Thymus (tissue), 11 donors: ENCODE measurements around the gene MAGT1. TPM values are rescaled to one million over a fixed set of nuclear protein-coding genes. Genes with fewer than 3 reads are reported as not detected.

Source experiments
- DNase-seq, 9 donors: peaks; one replicate each; pipeline ENCODE4 v3.0.0-alpha.2; 2013; ENCODE audit warnings: low spot score in 9 of 9, low read depth in 6 of 9, missing footprints in 1 of 9
- H3K27ac ChIP-seq, 2 donors: one replicate each; pipeline ENCODE4 v1.5.1; 2013; ENCODE audit warnings: control low read depth in 1 of 2, low read depth in 1 of 2, low read length in 1 of 2, mild to moderate bottlenecking in 1 of 2, moderate library complexity in 1 of 2
- H3K27me3 ChIP-seq, 2 donors: one replicate each; pipeline ENCODE4 v1.5.1; 2013; ENCODE audit warnings: low read length in 1 of 2; ENCODE audit not compliant: control insufficient read depth in 2 of 2, insufficient read depth in 1 of 2
- H3K36me3 ChIP-seq, 2 donors: one replicate each; pipeline ENCODE4 v1.5.1; 2013; ENCODE audit warnings: low read length in 1 of 2, mild to moderate bottlenecking in 1 of 2, moderate library complexity in 1 of 2; ENCODE audit not compliant: control insufficient read depth in 2 of 2, insufficient read depth in 2 of 2
- H3K4me1 ChIP-seq, 2 donors: one replicate each; pipeline ENCODE4 v1.5.1; 2013; ENCODE audit warnings: low read length in 2 of 2; ENCODE audit not compliant: control insufficient read depth in 2 of 2, insufficient read depth in 2 of 2
- H3K4me3 ChIP-seq, 2 donors: one replicate each; pipeline ENCODE4 v1.5.1; 2013; ENCODE audit warnings: low read length in 2 of 2, control low read depth in 1 of 2, mild to moderate bottlenecking in 1 of 2
- H3K9me3 ChIP-seq, 2 donors: one replicate each; pipeline ENCODE4 v1.5.1; 2013; ENCODE audit warnings: low read length in 1 of 2, mild to moderate bottlenecking in 1 of 2; ENCODE audit not compliant: control insufficient read depth in 2 of 2, insufficient read depth in 1 of 2
- WGBS: extraction: QIAGEN DNeasy Blood & Tissue Kit; methylation state at CpG from one replicate; pipeline ENCODE4 v1.1.7; 2013; 5-methylcytosine and 5-hydroxymethylcytosine counted together
- polyA plus RNA-seq: library from polyadenylated mRNA; stranded (reverse); fragments of 200-250 nt; gene quantifications from one replicate; pipeline ENCODE4 v1.2.3, GENCODE V29; 2013
- total RNA-seq: library from RNA; stranded (reverse); fragments of 120-200 nt; gene quantifications from one replicate; pipeline ENCODE4 v1.2.4, GENCODE V29; 2013
- donor health status: healthy.

Gene MAGT1
- total and polyA plus RNA-seq, 2 donors, result 25.7 to 33.1 TPM

DNA sequence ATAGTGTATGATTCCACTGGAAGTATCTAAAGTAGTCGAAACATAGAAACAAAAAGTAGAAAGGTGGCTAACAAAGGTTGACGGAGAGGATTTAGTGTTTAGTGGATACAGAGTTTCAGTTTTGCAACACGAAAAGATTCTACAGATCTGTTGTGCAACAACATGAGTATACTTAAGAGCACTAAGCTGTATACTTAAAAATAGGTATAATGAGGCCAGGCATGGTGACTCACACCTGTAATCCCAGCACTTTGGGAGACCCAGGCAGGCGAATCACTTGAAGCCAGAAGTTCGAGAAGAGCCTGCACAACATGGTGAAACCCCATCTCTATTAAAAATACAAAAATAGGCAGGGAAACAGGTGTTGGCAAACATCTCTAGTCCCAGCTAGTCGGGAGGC lies 101.3 kb downstream of the MAGT1 start:
- H3K4me3 ChIP-seq, result no peak overlapping the region
- WGBS, result 98% methylated on average over 6 of the region's 6 CpGs
- H3K4me1 ChIP-seq, result no peaks in the 10 kb centered on the region
- DNase-seq, result no peak
- H3K27ac ChIP-seq, result no peak overlapping the region
- H3K27me3 ChIP-seq, result no peaks in the 10 kb centered on the region
- H3K36me3 ChIP-seq, result no peaks in the 10 kb centered on the region
- no peaks in the 10 kb centered on the region for H3K9me3 ChIP-seq

DNA sequence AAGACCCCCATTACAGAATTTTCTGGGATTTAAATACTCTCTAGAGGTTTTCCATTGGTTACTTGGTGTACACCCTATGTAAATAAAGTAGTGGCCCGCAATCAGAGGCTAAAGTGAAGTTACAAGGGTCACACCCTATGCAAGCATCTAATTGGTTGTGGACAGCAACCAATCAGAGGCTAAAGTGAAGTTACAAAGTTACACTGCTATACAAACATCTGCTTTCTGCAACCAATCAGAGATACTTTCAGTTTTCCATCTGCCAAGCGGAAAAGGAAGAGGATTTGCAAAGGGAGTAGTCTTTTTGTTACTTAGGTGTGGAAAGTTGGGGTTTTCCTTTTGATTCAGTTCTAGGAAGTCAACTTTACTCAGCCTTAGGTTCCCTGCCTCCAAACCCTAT lies 107.2 kb downstream of the MAGT1 start:
- Histone ChIP-seq H3K4me3 (no peak overlapping the region), H3K27me3 (no peaks in the 10 kb centered on the region), H3K4me1 (no peaks in the 10 kb centered on the region), H3K36me3 (no peaks in the 10 kb centered on the region), H3K27ac (no peak overlapping the region), H3K9me3 (no peaks in the 10 kb centered on the region)
- 47% methylated on average over 2 of the region's 2 CpGs for WGBS
- DNase-seq, result no peak

DNA sequence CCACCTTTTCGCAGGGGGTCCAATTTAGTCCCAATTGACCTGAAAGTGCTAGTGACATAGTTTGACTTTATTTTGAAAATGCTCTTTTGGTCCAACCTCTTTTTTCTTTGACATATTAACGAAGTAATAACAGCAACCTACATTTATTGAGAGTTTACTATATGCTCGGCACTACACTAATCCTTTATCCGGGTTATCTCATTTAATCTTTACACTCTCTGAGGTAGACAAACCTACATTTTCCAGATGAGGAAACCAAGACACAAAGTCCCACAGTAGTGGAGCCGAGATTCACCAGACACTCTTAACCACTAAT lies 108.9 kb downstream of the MAGT1 start:
- WGBS, result 37% methylated on average over 5 of the region's 5 CpGs
- H3K4me1 ChIP-seq, result no peaks in the 10 kb centered on the region

DNA sequence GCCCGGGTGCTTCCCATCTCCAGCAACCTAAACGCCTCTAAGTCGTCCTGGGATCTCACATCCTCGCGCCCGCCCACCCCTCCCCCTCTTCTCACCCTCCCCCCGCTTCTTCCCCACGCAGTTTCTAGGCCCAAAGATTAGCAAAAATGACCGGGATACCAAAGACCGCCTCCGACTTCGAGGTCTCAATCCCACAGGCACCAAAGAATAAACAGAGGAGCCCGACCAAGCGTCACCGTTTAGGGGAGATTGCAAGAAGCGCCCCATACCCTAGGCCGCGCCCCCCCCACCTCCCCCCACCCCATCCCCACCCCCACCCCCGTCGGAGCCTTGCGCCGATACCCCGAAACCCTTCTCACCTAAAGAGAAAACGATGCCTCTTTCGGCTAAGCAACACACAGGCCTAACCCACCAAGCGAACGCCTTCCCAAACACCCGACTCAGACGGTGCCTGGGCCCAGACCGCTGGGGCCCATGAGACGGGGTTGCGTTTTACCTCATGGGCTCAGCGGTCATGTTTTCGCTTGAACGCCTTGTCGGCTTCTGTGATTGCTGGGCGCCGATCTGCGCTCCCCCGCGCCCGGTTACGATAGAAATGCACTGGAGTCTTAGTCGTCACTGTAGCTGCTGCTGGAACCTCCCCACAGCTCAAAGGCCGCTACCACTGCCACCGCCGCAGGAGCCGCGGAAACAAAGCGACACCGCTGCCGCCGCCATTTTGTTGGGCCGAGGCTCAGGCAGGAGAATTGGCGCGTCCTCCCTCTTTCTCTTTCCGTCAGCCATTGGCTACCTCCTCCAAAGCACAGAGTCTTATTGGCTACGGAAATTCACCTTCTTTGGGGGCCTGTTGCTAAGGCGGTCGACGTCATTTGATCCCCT lies 109.5 kb downstream of the MAGT1 start, which contains the start of gene ATRX:
Gene ATRX, minus strand, starts transcription at position 731 of the 879 bp plus-strand sequence. Its CDS starts 215 bp downstream, at position 516.
- H3K9me3 ChIP-seq, result no peaks in the 10 kb centered on the region
- no peaks in the 10 kb centered on the region for H3K36me3 ChIP-seq
- peak; percentile 40 to 90 (median 67) for DNase-seq
- H3K4me1 ChIP-seq, result no peaks in the 10 kb centered on the region
- peak within 1 kb of the TSS; percentile 97 for H3K27ac ChIP-seq
- under 1% methylated on average over 61 of the region's 61 CpGs for WGBS
- H3K4me3 ChIP-seq, result peak within 1 kb of the TSS; percentile 75 to 76
- no peaks in the 10 kb centered on the region for H3K27me3 ChIP-seq

More for the DNA sequence above, 108.9 kb downstream of the MAGT1 start:
- no peaks in the 10 kb centered on the region for H3K9me3 ChIP-seq
- no peaks in the 10 kb centered on the region for H3K36me3 ChIP-seq
- H3K4me3 ChIP-seq, result peak overlapping the region; percentile 75 to 76
- H3K27me3 ChIP-seq, result no peaks in the 10 kb centered on the region
- H3K27ac ChIP-seq, result peak overlapping the region; percentile 97
- DNase-seq, result no peak

DNA sequence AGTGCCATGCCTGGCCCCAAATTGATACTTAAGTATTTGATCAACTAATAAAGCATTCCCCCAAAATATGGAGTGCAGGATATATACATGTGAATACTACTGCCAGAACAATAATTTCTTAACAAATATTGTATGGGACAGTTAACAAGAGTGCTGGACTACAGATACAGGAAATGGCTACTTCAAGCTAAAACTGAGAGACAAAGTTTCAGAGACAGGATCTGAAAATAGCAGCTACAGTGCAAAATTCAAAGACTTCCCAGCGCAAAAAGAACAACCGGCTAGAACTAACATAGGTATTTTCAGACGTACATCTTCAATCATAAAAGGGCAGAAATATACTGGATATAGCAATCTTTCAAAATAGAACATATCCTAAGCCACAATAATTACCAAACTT lies 115.5 kb downstream of the MAGT1 start:
- H3K4me3 ChIP-seq, result no peak overlapping the region
- 81% methylated on average over 3 of the region's 3 CpGs for WGBS
- H3K4me1 ChIP-seq, result no peaks in the 10 kb centered on the region
- no peak for DNase-seq
- no peaks in the 10 kb centered on the region for H3K27me3 ChIP-seq
- H3K36me3 ChIP-seq, result no peaks in the 10 kb centered on the region
- H3K27ac ChIP-seq, result no peak overlapping the region
- H3K9me3 ChIP-seq, result no peaks in the 10 kb centered on the region

DNA sequence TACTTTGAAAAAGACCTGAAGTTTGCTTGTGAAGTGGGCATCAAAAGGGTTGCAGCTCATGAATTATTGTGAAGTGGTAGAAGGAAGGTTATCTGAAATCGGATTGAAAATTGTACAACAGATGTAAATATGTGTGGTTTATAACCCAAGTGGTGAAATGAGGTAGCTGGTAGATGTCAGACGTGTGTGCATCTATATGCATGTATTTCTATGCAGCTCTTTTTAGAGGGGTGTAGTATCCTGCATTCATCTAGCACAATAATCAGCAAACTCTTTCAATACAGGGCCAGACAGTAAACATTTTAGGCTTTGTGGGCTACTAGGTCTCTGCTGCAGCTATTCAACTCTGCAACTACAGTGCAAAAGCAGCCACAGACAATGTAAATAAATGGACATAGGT lies 118.6 kb downstream of the MAGT1 start:
- H3K4me3 ChIP-seq, result no peak overlapping the region
- no peaks in the 10 kb centered on the region for H3K27me3 ChIP-seq
- H3K27ac ChIP-seq, result no peak overlapping the region
- no peaks in the 10 kb centered on the region for H3K9me3 ChIP-seq
- H3K36me3 ChIP-seq, result no peaks in the 10 kb centered on the region
- no peaks in the 10 kb centered on the region for H3K4me1 ChIP-seq
- 60% methylated on average over 2 of the region's 2 CpGs for WGBS
- no peak for DNase-seq

Other genes with a start within 250 kb of the MAGT1 start
- gene ATRX, start 109.2 kb downstream of the MAGT1 start, total RNA-seq, result 40.7 TPM
- gene ATRX, start 109.2 kb downstream of the MAGT1 start, polyA plus RNA-seq, result 19.2 TPM
- 637 TPM for gene COX7B, start 4.0 kb upstream of the MAGT1 start, total RNA-seq
- gene COX7B, start 4.0 kb upstream of the MAGT1 start, polyA plus RNA-seq, result 509 TPM
- gene ATP7A, start 15.3 kb upstream of the MAGT1 start, total RNA-seq, result 9.1 TPM
- 3.7 TPM for gene ATP7A, start 15.3 kb upstream of the MAGT1 start, polyA plus RNA-seq
- 0.14 TPM for gene PGAM4, start 74.2 kb upstream of the MAGT1 start, total RNA-seq
- not detected for gene PGAM4, start 74.2 kb upstream of the MAGT1 start, polyA plus RNA-seq
- 433 TPM for gene PGK1, start 208.8 kb upstream of the MAGT1 start, total RNA-seq
- gene PGK1, start 208.8 kb upstream of the MAGT1 start, polyA plus RNA-seq, result 188 TPM
- gene TAF9B, start 244.2 kb upstream of the MAGT1 start, total RNA-seq, result 19.0 TPM
- 20.1 TPM for gene TAF9B, start 244.2 kb upstream of the MAGT1 start, polyA plus RNA-seq